SK-N-SH (cell line): ENCODE results near the gene ZNF445. TPM values are rescaled to one million over a fixed set of nuclear protein-coding genes. Genes with fewer than 3 reads are reported as not detected.

Experiments used
- CTCF ChIA-PET: fragments of 300-600, 350-600 bp; formaldehyde crosslinking; extraction: SDS; loops from one replicate; lab custom pipeline; 2021; lab: Yijun Ruan, JAX
- POLR2A ChIA-PET: fragments of 350-600 bp; sonication (Branson Sonifier 250); formaldehyde crosslinking; extraction: SDS; loops from one replicate; lab custom pipeline; 2020; ENCODE audit warnings: antibody characterized with exemption, inconsistent platforms; lab: Yijun Ruan, JAX
- DNase-seq: peaks from one replicate; pipeline ENCODE4 v3.0.0; 2012
- H2AFZ ChIP-seq: fragments of 200-600 bp; sonication (generic); 2 replicates; pipeline ENCODE4 v1.8.1; 2016; ENCODE audit warnings: antibody characterized with exemption, mild to moderate bottlenecking, low read depth
- H3F3A ChIP-seq: fragments of 200-600 bp; sonication (generic); replicated peaks from 2 replicates; pipeline ENCODE3; 2016; ENCODE audit warnings: antibody characterized with exemption, mild to moderate bottlenecking; ENCODE audit not compliant: insufficient read depth
- H3K27ac ChIP-seq, 2 experiments: fragments of 200-500 bp in 1 of 2; fragments of 200-600 bp in 1 of 2; sonication (Bioruptor generic) in 1 of 2; sonication (generic), shearing (Covaris generic) in 1 of 2; 2 replicates each; pipeline versions ENCODE4 v1.5.1 to v1.6.1; 2014 to 2016; ENCODE audit warnings: low read depth in 2 of 2, inconsistent platforms in 1 of 2, low read length in 1 of 2, mild to moderate bottlenecking in 1 of 2, mixed read lengths in 1 of 2
- H3K27me3 ChIP-seq: fragments of 200-600 bp; sonication (generic), shearing (Covaris generic); 2 replicates; pipeline ENCODE4 v1.6.1; 2016; ENCODE audit warnings: mixed run types; ENCODE audit not compliant: insufficient read depth
- H3K36me3 ChIP-seq, 2 experiments: fragments of 200-500 bp in 1 of 2; fragments of 200-600 bp in 1 of 2; sonication (Bioruptor generic) in 1 of 2; sonication (generic) in 1 of 2; replicated peaks in 1 of 2; 2 replicates each; pipeline versions ENCODE3 to v1.5.1; 2014 to 2016; ENCODE audit warnings: low read length in 1 of 2, mild to moderate bottlenecking in 1 of 2; ENCODE audit not compliant: insufficient read depth in 2 of 2, control insufficient read depth in 1 of 2
- H3K4me1 ChIP-seq, 2 experiments: fragments of 200-500 bp in 1 of 2; fragments of 200-600 bp in 1 of 2; sonication (Bioruptor generic) in 1 of 2; sonication (generic), shearing (Covaris generic) in 1 of 2; 2 replicates each; pipeline versions ENCODE4 v1.5.1 to v1.6.1; 2014 to 2016; ENCODE audit warnings: low read depth in 1 of 2, low read length in 1 of 2, mixed run types in 1 of 2; ENCODE audit not compliant: insufficient read depth in 2 of 2, control insufficient read depth in 1 of 2
- H3K4me2 ChIP-seq: fragments of 200-600 bp; sonication (generic), shearing (Covaris generic); 2 replicates; pipeline ENCODE4 v1.6.1; 2017; ENCODE audit warnings: mixed run types
- H3K4me3 ChIP-seq, 2 experiments: fragments of 200-500 bp in 1 of 2; fragments of 200-600 bp in 1 of 2; sonication (Bioruptor generic) in 1 of 2; sonication (generic), shearing (Covaris generic) in 1 of 2; 2 replicates each; pipeline versions ENCODE4 v1.5.1 to v1.8.1; 2014 to 2016; ENCODE audit warnings: low read depth in 2 of 2, inconsistent platforms in 1 of 2, low read length in 1 of 2, mild to moderate bottlenecking in 1 of 2, mixed read lengths in 1 of 2, moderate library complexity in 1 of 2
- H3K79me2 ChIP-seq: fragments of 200-600 bp; sonication (generic); 2 replicates; pipeline ENCODE4 v1.8.1; 2017; ENCODE audit warnings: mild to moderate bottlenecking; ENCODE audit not compliant: insufficient read depth
- H3K9ac ChIP-seq: fragments of 200-600 bp; sonication (generic); 2 replicates; pipeline ENCODE4 v1.6.1; 2017; ENCODE audit warnings: mixed run types
- H3K9me2 ChIP-seq: fragments of 200-600 bp; sonication (generic); 2 replicates; pipeline ENCODE4 v1.6.1; 2017; ENCODE audit warnings: mixed run types
- H3K9me3 ChIP-seq: fragments of 200-600 bp; sonication (generic); 2 replicates; pipeline ENCODE4 v1.6.1; 2017; ENCODE audit warnings: mixed run types, mild to moderate bottlenecking, moderate library complexity
- H4K20me1 ChIP-seq: fragments of 200-600 bp; sonication (generic); 2 replicates; pipeline ENCODE4 v1.6.1; 2017; ENCODE audit warnings: mild to moderate bottlenecking, mixed run types; ENCODE audit not compliant: insufficient read depth
- CHD2 ChIP-seq: fragments of 150-350 bp; IDR thresholded peaks from 2 replicates; pipeline ENCODE4 v1.6.1; 2018; ENCODE audit warnings: low read length; ENCODE audit not compliant: partially characterized antibody
- CTCF ChIP-seq: fragments of 200-600 bp; sonication (generic); IDR thresholded peaks from 2 replicates; pipeline ENCODE4 v1.6.1; 2017; ENCODE audit warnings: antibody characterized with exemption, mild to moderate bottlenecking, moderate library complexity
- EP300 ChIP-seq, 2 experiments: IDR thresholded peaks; 2 replicates each; pipeline versions ENCODE4 v1.4.0 to v1.6.1; 2012; ENCODE audit warnings: borderline replicate concordance in 1 of 2, low read depth in 1 of 2, low read length in 1 of 2
- FOSL2 ChIP-seq: IDR thresholded peaks from 2 replicates; pipeline ENCODE4 v1.4.0; 2012; ENCODE audit warnings: low read depth, mild to moderate bottlenecking, moderate library complexity, borderline replicate concordance
- GABPA ChIP-seq: IDR thresholded peaks from 2 replicates; pipeline ENCODE4 v1.4.0; 2012; ENCODE audit warnings: low read depth, mild to moderate bottlenecking
- MAX ChIP-seq: IDR thresholded peaks from 2 replicates; pipeline ENCODE4 v1.4.0; 2012; ENCODE audit warnings: low read depth
- MEF2A ChIP-seq: IDR thresholded peaks from 2 replicates; pipeline ENCODE4 v1.4.0; 2012; ENCODE audit warnings: low read depth, borderline replicate concordance
- MXI1 ChIP-seq: IDR thresholded peaks from 2 replicates; pipeline ENCODE4 v1.6.1; 2012; ENCODE audit warnings: mild to moderate bottlenecking, low read depth, low read length, improper control_type of control experiment
- NFIC ChIP-seq: IDR thresholded peaks from 2 replicates; pipeline ENCODE4 v1.4.0; 2012; ENCODE audit warnings: borderline replicate concordance
- NRF1 ChIP-seq: IDR thresholded peaks from 2 replicates; pipeline ENCODE4 v1.6.1; 2012; ENCODE audit warnings: low read depth, mild to moderate bottlenecking, low read length
- RCOR1 ChIP-seq: fragments of 150-350 bp; IDR thresholded peaks from 2 replicates; pipeline ENCODE4 v1.6.1; 2017; ENCODE audit warnings: antibody characterized with exemption, low read length
- REST ChIP-seq: IDR thresholded peaks from 2 replicates; pipeline ENCODE4 v1.6.1; 2012; ENCODE audit warnings: mild to moderate bottlenecking, low read depth, low read length, moderate library complexity
- RXRA ChIP-seq: IDR thresholded peaks from 2 replicates; pipeline ENCODE4 v1.4.0; 2012; ENCODE audit warnings: low read depth, mild to moderate bottlenecking, borderline replicate concordance
- SIN3A ChIP-seq: IDR thresholded peaks from 2 replicates; pipeline ENCODE4 v1.6.1; 2012; ENCODE audit warnings: low read depth, mild to moderate bottlenecking, low read length, moderate library complexity, borderline replicate concordance
- TAF1 ChIP-seq: IDR thresholded peaks from 2 replicates; pipeline ENCODE4 v1.6.1; 2012; ENCODE audit warnings: low read depth, mild to moderate bottlenecking, low read length, moderate library complexity, borderline replicate concordance
- USF1 ChIP-seq: IDR thresholded peaks from 2 replicates; pipeline ENCODE4 v1.4.0; 2012; ENCODE audit warnings: low read depth, borderline replicate concordance
- YY1 ChIP-seq: IDR thresholded peaks from 2 replicates; pipeline ENCODE4 v1.4.0; 2012; ENCODE audit warnings: low read depth, mild to moderate bottlenecking
- ZBTB33 ChIP-seq: IDR thresholded peaks from 2 replicates; pipeline ENCODE4 v1.4.0; 2012; ENCODE audit warnings: low read depth, borderline replicate concordance
- WGBS: methylation state at CpG from one replicate; pipeline ENCODE4 v1.1.6; 2017; ENCODE audit warnings: low lambda C conversion rate; 5-methylcytosine and 5-hydroxymethylcytosine counted together
- polyA plus RNA-seq, 3 experiments: library from polyadenylated mRNA; depleted of rRNA; stranded (reverse); fragments of >200 nt; gene quantifications; 2 replicates each; pipeline ENCODE4 v1.2.3, GENCODE V29; 2012

Gene ZNF445
- polyA plus RNA-seq, 1 of the 3 experiments (the other 2 are of a cell fraction), result 2.2 TPM

- H4K20me1 ChIP-seq, result no peaks in the 10 kb centered on the region
- H3K27ac ChIP-seq, result no peak overlapping the region
- TF ChIP-seq TAF1, result no peak
- no peak for TF ChIP-seq MAX
- no peak for TF ChIP-seq NRF1
- TF ChIP-seq RCOR1, result no peak
- no peak for TF ChIP-seq CTCF
- TF ChIP-seq EP300 (IDR thresholded peaks at IDR 0.05; ENCODE audit: borderline replicate concordance in 1 of 2, low read depth in 1 of 2, low read length in 1 of 2), result no peak
- no peak for TF ChIP-seq RXRA
- TF ChIP-seq, all 33 proteins: peak for 0
- H3K79me2 ChIP-seq, result no peaks in the 10 kb centered on the region
- H3K9me2 ChIP-seq, result no peaks in the 10 kb centered on the region
- 90% methylated on average over 11 of the region's 11 CpGs for WGBS
- H3K27me3 ChIP-seq, result no peaks in the 10 kb centered on the region
- peaks cover 0 to 4% of the 10 kb centered on the region in 2 experiments; a peak in 1 of 4 replicates for H3K4me1 ChIP-seq
- DNase-seq, result no peak
- no peaks in the 10 kb centered on the region for H3F3A ChIP-seq
- no peaks in the 10 kb centered on the region for H3K9me3 ChIP-seq
- no peak overlapping the region for H2AFZ ChIP-seq
- ChIA-PET POLR2A (interaction anchor here (1.0 kb wide), 1 partner anchor 12 kb away, joined by 4 read pairs; no protein-coding TSS in a partner anchor), CTCF (no interaction called here)
- no peak overlapping the region for H3K4me3 ChIP-seq
- no peaks in the 10 kb centered on the region for H3K36me3 ChIP-seq
- H3K9ac ChIP-seq, result no peak overlapping the region
- no peak overlapping the region for H3K4me2 ChIP-seq
These were observed 62.9 kb downstream of the ZNF445 start for GRCh38 chr3:44414517-44415090.

GRCh38 chr3:44412365-44412764 is 65.1 kb downstream of the ZNF445 start:
- TF ChIP-seq GABPA (no peak), YY1 (no peak), NFIC (no peak), RCOR1 (no peak), SIN3A (no peak), ZBTB33 (no peak), REST (no peak), MXI1 (no peak), MEF2A (no peak), USF1 (no peak), FOSL2 (no peak), NRF1 (no peak), CHD2 (no peak)
- Histone ChIP-seq H3K9me2 (no peaks in the 10 kb centered on the region), H3K79me2 (no peaks in the 10 kb centered on the region), H3K4me2 (no peak overlapping the region), H3K9ac (no peak overlapping the region), H2AFZ (no peak overlapping the region), H3K27ac (no peak overlapping the region), H3K27me3 (no peaks in the 10 kb centered on the region), H3F3A (no peaks in the 10 kb centered on the region), H3K4me3 (no peak overlapping the region), H3K36me3 (peaks cover 0 to 2% of the 10 kb centered on the region in 2 experiments), H4K20me1 (no peaks in the 10 kb centered on the region), H3K9me3 (no peaks in the 10 kb centered on the region), H3K4me1 (peaks cover 0 to 4% of the 10 kb centered on the region in 2 experiments; a peak in 1 of 4 replicates)
- DNase-seq, result no peak
- ChIA-PET CTCF (no interaction called here), POLR2A (interaction anchor here (0.6 kb wide), 1 partner anchor 11 kb away, joined by 3 read pairs; no protein-coding TSS in a partner anchor)
- WGBS, result 88% methylated on average over 5 of the region's 10 CpGs
